Left renal cortex interstitium (tissue), 4 donors: ENCODE measurements around the gene DPP3. TPM values are rescaled to one million over a fixed set of nuclear protein-coding genes. Genes with fewer than 3 reads are reported as not detected.
"Not testable (repeated sequence)": the region's sequence is repeated elsewhere in the genome, so short reads cannot be mapped to it uniquely, and the experiment has no call there.

Experiments used
- DNase-seq, 4 donors: peaks; one replicate each; pipeline ENCODE4 v3.0.0-alpha.2; 2013; ENCODE audit warnings: low read depth in 4 of 4, low spot score in 2 of 4, missing footprints in 1 of 4
- polyA plus RNA-seq, 4 donors: library from polyadenylated mRNA; unstranded; fragments of 120-200 nt; gene quantifications; one replicate each; pipeline ENCODE4 v1.2.1, GENCODE V29; 2013; ENCODE audit not compliant: insufficient read length in 4 of 4

Gene DPP3
- polyA plus RNA-seq, 4 donors, result 19.6 to 31.2 (median 25.5) TPM

DNA sequence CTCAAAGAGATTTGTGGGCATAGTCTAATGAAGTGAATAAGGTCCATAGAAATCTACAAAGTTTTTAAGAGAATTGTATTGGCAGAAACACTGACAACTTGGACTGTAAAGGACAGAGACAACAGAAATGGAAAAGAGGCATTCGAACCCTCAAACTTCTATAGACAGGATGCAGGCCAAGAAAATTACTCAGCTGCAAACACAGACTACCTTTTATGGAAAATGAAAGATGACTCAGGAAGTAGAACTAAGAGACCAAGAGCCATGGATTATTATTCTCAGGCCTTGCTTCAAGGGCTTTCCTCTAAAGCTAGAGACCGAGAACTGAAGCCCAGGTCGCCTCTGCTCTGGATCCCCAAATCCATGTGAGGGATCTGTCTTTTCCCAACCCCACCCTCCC is 17.3 kb upstream of the DPP3 start:
- DNase-seq, result no peak

DNA sequence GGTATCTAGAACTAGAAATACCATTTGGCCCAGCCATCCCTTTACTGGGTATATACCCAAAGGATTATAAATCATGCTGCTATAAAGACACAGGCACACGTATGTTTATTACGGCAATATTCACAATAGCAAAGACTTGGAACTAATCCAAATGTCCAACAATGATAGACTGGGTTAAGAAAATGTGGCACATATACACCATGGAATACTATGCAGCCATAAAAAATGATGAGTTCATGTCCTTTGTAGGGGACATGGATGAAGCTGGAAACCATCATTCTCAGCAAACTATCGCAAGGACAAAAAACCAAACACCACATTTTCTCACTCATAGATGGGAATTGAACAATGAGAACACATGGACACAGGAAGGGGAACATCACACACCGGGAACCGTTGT is 16.1 kb upstream of the DPP3 start:
- DNase-seq, result not testable (repeated sequence)

DNA sequence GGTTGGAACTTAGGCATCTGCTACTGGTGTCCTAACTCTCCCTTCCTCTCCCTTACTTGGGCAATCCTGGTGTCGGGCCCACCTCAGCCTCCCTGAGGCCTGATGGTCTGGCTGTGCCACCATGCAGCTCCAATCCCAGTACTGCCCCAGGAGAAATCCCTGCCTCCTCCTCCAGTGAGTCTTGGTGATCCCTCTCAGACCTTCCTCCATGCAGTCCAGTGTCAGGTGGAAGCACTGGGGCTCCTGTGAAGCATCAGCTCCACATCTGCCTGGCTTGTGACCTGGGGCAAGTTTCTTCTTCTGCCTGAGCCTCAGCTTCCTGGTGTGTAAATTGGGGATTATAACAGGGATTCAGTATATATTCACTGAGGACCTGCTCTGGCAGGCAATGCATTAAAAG is 15.3 kb upstream of the DPP3 start:
- DNase-seq, result no peak

DNA sequence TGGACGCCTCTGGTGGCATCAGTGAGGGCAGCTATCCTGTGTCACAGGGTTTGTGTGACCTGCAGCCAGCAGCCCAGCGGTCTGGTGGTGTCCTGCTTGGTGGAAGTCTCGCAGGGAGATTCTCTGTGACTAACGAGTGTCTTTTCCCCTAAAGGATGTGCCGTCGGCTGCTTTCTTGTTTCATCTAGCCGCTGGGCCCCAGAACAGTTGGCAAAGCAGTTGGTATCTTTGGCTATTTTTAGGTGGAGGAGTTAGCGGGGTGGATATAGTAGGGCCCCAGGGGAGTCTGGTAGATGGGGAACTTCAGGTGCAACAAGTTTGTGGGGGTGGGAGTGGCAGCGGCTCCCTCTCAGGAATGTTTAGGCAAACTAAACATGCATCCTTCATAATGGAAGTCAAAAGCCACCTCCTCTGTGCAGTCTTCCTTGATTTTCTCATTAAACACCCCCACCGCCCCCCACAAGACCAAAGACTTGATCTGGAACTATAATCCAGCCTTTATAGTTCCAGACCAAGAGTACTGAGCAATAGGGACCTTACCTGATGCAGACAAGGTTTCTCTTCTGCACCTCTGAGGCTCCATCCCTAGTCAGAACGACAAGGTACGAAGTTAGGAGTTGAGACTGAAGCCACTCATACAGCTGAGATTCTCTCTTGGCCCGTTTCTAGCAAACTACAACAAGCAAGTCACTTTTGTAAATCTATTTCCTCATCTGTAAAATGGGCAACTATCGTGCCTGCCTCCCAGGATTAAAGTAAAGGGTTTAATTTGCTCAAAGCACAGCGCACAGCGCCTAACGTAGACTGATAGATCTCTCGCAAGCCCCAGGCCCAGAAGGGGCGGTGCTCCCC is 14.6 kb upstream of the DPP3 start:
- no peak for DNase-seq

DNA sequence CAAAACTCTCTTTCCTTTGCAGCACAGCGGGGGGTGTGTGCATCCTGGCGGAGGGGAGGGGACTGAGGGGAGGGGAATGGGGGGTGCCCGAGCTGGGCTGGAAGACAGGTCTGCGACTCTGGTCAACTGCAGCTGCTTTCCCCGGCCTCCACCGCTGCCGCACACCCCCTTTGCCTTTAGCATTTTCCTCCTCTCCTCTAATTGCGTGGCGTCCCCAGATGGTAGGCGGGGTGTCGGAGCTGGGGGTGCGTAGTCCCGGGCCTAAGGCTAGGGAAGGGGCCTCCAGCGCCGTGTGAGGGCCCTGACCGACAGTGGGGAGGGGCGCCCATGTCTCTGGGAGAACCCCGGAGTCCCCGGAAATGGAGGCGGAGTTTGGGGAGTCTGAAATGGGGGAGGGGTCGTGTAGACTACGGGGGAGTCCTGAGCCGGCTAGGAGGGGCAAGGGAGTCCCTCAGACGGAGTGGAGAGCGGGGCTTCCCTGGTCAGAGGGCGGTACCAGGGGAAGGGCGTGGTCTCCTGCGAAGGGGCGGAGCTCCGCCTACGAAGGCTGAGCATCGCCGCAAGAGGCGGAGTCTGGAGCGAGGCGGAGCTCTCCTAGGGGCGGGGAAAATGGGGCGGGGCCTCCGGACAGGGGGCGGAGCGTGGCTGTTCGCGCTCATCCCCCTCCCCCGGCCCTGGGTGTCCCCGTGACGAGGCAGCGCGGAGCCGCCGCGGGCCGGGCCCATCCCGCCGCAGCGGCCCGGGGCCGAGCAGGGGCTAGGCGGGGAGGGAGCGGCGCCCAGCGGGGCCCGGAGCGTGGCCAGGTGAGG is 13.8 kb upstream of the DPP3 start, which contains the start of gene PELI3:
Gene PELI3, plus strand, starts transcription at position 681 of the 809 bp plus-strand sequence. CDS start 1,224 bp downstream, outside the sequence.
- DNase-seq, result peak; percentile 81 to 92 (median 88)

DNA sequence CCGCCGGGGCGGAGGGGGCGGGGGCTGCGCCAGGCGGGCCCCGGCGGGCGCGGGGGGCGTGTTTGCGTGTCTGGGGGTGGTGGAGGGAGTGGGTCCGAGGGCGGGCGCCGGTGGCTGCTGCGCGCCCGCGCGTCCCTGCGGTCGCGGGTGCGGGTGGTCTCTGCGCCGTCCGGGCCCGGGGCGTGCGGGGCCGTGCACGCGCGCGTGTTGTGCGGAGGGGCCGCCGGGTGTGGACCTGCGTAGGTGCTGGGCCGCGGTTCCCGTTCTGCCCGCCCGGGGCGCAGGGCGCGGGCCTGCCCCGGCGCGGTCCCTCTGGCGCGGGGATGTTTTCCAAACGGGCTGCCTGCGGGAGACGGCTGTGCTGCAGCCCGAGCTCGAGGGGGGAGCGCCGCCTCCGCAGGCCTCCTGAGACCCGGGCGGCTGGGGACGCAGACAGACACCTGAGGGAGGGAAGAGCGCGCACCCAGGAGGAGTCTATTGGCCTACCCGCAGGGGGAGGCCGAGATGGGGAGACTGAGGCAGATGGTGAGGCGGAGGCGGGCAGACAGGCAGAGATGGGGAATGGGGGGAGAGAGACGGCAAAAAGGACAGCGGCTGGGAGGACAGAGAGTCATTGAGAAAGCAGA is 13.1 kb upstream of the DPP3 start:
- no peak for DNase-seq

DNA sequence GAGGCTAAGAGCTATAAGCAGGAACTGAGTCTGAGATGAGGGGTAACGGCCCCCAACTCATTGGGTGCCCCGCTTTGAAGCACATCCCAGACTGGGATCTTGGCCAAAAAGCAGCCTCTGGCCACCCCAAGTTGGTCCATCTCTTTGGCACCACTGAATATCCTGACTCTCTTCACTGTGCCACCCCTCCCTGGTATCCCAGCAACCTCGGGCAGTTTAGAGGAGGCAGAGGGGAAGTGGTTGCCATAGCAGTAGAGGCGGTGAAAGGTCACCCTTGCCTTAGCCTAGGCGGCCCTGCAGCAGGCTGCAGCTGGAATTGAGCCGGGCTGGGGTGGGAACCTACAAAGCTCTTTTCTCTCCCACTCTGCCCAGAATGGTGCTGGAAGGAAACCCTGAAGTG is 12.5 kb upstream of the DPP3 start:
- peak in 1 of 4 donors; percentile 17 for DNase-seq

DNA sequence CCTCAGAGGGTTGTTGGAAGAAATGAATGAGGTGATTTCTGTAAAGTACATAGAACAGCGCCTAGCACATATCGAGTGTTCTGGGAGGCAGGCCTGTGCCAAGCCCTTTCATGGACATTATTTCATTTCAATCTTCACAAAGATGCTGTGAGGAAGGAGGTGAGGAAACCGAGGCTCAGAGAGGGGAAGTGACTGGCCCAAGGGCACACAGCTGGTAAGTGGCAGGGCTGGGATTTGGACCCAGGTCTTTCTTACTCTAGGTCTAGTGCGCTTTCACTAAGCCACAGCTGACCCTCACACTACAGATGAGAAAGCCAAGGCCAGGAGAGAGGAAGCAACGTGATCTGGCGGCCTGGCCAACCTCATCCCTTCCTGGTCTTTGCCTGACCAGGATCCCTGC is 11.5 kb upstream of the DPP3 start:
- no peak for DNase-seq

DNA sequence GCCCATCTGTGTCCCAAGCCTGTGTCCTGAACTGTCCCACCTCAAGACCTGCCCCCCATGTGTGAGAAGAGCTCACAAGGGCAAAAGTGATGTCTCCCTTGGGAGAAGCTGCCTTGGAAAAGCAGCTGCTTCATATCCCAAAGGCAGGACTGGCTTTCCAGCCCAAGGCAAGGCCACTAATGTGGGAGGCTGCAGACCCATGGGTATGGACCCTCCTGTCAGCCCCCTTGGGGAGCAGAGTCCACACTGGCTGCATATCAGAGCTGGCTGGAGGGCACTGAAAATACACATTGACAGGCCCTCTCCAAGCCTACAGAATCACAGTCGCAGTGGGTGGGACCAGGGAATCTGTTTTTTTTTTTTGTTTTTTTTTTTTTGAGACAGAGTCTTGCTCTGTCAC is 10.8 kb upstream of the DPP3 start:
- no peak for DNase-seq

DNA sequence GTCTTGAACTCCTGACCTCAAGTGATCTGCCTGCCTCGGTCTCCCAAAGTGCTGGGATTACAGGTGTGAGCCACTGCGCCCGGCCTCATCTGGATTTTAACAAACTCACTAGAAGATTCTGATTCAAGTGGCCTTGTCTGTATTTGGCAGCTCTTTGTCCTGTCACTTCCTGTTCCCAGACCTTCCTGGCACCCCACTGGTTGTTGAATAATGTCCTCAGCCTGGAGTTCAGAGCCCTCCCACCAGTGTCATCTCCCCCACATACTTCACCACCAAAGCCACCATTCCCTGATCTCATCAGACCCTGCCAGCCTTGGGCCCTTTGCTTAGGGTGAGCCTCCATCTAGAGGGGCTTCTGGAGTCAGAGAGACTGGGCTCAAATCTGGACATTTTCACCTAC is 10.2 kb upstream of the DPP3 start:
- no peak for DNase-seq

DNA sequence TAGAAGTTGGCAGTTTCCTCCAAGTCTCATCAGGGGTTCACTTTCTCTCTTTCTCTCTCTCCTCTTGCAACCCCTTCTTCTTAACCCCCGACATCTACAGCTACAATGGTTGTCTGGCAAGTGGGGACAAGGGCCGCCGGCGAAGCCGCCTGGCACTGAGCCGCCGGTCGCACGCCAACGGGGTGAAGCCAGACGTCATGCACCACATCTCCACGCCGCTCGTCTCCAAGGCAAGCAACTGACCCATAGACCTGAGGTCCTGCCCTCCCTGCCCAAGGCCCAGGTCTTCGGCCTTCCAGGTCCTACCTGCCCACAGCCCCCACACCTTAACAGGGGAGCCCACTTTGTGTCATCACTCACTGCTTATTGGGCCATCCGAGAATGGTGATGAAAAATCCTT is 9.1 kb upstream of the DPP3 start:
- no peak for DNase-seq

DNA sequence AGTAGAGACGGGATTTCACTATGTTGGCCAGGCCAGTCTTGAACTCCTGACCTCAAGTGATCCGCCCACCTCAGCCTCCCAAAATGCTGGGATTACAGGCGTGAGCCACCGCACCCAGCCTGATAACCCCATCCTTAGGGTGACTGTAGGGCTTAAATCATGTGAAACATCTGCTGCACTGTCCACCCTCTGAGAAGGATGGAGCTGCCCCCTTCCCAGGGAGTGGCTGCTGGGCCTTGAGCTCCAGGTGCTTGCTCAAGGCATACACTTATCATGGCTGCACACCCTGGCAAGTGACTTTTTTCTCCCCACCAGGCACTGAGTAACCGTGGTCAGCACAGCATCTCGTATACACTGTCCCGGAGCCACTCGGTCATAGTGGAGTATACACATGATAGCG is 8.2 kb upstream of the DPP3 start:
- no peak for DNase-seq

DNA sequence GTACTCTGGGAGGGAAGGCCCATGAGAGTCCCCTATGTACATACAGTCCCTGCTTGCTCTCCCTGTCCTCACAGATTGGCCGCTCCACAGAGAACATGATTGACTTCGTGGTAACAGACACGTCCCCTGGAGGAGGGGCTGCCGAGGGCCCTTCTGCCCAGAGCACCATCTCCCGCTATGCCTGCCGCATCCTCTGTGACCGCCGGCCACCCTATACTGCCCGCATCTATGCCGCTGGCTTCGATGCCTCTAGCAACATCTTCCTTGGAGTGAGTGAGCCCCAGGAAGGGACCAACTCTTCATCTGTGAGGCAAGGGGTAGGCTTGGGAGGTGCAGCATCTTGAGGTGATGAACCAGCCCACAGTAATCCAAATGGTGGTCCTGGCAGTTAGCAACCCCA is 7.1 kb upstream of the DPP3 start:
- no peak for DNase-seq

DNA sequence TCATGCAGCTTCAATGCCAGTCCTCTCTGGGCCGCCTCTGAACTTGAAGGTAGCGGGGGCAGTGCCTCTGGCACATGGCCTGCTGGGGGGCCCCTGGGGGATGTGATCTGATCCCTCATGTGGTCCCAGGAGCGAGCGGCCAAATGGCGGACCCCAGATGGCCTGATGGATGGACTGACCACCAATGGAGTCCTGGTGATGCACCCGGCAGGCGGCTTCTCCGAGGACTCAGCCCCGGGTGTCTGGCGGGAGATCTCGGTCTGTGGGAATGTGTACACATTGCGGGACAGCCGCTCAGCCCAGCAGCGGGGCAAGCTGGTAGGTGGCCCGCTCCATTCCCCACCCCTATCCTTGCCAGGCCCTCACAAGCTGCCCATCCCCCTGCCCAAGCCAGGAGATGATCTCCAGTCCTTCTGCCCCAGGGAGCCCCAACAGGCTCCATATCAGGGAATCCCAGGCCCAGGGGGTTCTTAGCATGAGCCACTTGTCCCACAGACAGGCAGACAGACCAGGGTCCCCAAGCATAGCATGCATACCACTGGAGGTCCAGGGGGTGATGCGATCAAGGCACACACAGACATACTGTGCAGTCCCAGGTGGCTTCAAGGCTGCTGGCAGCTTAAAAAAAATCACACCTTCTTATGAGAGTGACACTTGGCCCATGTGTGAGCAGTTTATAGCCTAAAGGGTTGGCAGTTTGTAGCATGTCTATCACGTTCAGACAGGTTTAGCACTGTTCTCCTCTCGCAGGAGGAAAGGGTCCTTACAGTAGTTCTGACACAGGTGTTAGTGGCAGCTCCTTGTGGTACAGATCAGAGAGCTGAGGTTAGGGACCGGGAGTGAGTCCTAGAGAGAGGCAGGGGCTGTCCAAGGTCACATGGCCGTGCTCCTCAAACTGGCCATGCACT is 6.4 kb upstream of the DPP3 start:
- no peak for DNase-seq

DNA sequence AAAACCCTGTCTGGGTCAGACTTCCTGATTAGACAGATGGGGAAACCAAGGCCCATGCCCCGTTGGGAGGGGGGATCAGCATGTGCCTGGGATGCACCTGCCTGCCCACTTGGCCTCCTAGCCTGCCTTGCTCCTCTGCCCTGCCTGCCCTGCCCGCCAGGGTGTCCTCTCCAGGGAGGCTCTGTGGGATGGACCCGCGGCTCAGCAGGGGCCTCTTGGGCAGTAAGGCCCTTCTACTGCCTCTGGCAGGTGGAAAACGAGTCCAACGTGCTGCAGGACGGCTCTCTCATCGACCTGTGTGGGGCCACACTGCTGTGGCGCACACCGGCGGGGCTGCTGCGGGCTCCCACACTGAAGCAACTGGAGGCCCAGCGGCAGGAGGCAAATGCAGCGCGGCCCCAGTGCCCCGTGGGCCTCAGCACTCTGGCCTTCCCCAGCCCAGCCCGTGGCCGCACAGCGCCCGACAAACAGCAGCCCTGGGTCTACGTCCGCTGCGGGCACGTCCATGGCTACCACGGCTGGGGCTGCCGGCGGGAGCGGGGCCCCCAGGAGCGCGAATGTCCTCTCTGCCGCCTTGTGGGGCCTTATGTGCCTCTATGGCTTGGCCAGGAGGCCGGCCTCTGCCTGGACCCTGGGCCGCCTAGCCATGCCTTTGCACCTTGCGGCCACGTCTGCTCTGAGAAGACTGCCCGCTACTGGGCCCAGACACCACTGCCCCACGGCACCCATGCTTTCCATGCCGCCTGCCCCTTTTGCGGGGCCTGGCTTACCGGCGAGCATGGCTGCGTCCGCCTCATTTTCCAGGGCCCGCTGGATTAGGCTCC is 4.7 kb upstream of the DPP3 start:
- no peak for DNase-seq

DNA sequence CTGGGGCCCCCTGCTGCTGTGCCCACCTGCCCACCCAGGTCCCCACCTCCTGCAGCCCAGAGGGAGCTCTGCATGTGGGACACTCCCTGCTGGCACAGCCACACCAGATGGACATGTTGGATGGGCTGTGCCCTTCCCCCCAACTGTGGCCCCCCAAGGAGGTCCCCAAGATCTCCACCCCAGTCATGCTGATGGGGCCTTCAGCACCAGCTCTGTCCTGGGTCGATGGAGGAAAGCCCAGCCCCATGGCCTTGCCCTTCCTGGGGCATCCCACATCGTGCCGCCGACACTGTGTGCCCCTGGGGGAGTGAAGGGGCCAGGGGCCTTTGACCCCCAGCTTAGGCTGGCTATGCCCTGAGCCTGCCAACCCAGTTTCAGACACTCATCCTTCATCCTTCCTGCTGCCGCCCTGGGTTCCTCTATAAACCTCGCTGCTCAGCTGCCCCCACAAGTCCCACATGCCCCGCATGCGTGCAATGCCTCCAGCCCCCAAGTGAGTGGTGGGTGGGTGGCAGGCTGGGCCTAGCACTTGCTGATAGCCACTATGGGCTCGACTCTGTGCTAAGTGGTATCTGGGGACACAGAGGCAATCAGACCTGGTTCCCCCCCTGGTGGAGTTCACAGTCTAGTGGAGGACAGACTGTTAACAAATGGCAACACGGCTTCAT is 3.9 kb upstream of the DPP3 start:
- no peak for DNase-seq

DNA sequence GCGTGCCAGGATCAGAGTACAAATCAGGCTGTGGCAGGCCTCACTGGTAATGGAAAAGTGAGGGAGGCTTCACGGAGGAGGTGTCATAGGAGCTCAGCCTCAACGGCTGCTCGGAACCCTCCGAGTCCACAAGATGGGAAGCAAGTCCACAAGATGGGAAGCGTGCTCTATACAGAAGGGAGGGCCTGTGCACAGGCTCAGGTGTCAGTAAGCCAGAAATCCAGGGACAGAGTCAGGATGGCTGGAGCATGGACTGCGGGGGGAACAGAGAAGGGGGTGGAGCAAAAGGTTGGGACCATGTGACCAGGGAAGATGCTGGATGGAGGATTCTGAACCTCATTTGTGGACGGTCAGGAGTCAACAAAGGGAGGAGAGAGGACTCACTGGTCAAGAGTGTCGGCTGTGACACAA is 3.4 kb upstream of the DPP3 start:
- no peak for DNase-seq

DNA sequence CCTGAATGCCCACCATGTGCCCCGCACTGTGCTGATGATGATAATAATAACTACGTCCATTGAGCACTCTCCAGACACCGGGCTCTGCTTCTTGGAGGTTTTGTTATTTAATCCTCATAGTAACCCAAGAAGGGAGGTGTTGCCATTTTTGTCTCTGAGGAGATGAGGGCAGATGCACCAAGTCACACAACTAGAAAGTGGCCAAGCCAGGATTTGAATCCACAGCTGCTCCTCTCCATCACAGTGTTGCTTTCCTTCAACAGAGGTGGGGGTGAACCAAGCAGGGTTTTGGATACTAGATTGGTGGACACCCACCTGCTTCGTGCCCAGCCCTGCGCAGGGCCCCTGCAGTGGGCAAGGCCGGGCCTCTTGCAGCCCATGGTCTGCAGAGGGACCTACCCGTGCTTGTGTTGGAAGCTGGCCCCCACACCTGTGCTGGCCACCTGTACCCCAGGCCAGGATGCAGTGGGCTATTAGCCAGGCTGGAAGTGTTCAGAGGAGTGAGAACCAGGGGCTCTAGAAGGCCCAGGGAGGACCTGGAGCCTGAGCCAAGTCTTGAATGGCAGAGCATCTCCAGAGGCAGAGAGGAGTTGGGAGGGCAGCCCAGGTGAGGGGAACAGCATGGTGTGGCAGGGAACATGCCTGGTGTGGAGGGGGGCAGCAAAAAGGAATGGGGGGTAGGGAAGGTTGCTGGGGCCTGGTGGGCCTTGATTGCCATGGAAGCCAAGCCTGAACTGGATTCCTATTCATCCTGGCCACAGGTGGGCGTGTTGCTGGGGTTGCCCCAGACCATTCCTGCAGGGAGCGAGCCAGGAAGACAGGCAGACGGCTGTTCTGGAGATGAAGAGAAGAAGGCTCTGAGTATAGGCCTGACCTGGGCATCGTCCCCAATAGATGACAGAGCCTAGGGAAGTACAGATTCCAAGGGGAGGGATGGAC is 2.7 kb upstream of the DPP3 start:
- DNase-seq, result no peak
